HepG2 (cell line): ENCODE measurements around the gene SCARB2. TPM values are rescaled to one million over a fixed set of nuclear protein-coding genes. Genes with fewer than 3 reads are reported as not detected.

ENCODE experiments used
- CC2D1A ChIP-seq: sonication (generic); formaldehyde crosslinking; IDR thresholded peaks from 2 replicates; pipeline ENCODE4 v1.8.1; 2023; ENCODE audit warnings: mild to moderate bottlenecking, missing genetic modification reagents
- CEBPG ChIP-seq: IDR thresholded peaks from 2 replicates; pipeline ENCODE4 v1.6.1; 2016
- EED ChIP-seq: sonication (generic); formaldehyde crosslinking; IDR thresholded peaks from 2 replicates; pipeline ENCODE4 v1.5.0; 2020; ENCODE audit warnings: mild to moderate bottlenecking, missing genetic modification reagents
- ELF4 ChIP-seq: sonication (generic); formaldehyde crosslinking; IDR thresholded peaks from 2 replicates; pipeline ENCODE4 v1.5.0; 2020; ENCODE audit warnings: missing genetic modification reagents, mild to moderate bottlenecking, moderate library complexity, borderline replicate concordance
- KAT7 ChIP-seq: IDR thresholded peaks from 2 replicates; pipeline ENCODE4 v1.6.1; 2018; ENCODE audit warnings: borderline replicate concordance, missing compliant biosample characterization
- KIAA2018 ChIP-seq: sonication (generic); formaldehyde crosslinking; IDR thresholded peaks from 2 replicates; pipeline ENCODE4 v1.5.0; 2020; ENCODE audit warnings: mild to moderate bottlenecking, missing genetic modification reagents, borderline replicate concordance
- RAD21 ChIP-seq: fragments of 450-650 bp; formaldehyde crosslinking; IDR thresholded peaks from 2 replicates; pipeline ENCODE4 v1.5.0; 2020; ENCODE audit warnings: mild to moderate bottlenecking
- SIX1 ChIP-seq: sonication (generic); formaldehyde crosslinking; IDR thresholded peaks from 2 replicates; pipeline ENCODE4 v1.4.0; 2020; ENCODE audit warnings: missing genetic modification reagents, borderline replicate concordance
- THYN1 ChIP-seq: sonication (generic); formaldehyde crosslinking; IDR thresholded peaks from 2 replicates; pipeline ENCODE4 v1.8.1; 2023; ENCODE audit warnings: low read depth, mild to moderate bottlenecking, moderate library complexity, missing genetic modification reagents, borderline replicate concordance
- ZBTB37 ChIP-seq: sonication (generic); formaldehyde crosslinking; IDR thresholded peaks from 2 replicates; pipeline ENCODE4 v1.4.0; 2020; ENCODE audit warnings: mild to moderate bottlenecking, missing genetic modification reagents
- ZFP41 ChIP-seq: sonication (generic); formaldehyde crosslinking; IDR thresholded peaks from 2 replicates; pipeline ENCODE4 v1.4.0; 2020; ENCODE audit warnings: mild to moderate bottlenecking, missing genetic modification reagents, borderline replicate concordance
- ZNF510 ChIP-seq: sonication (generic); formaldehyde crosslinking; IDR thresholded peaks from 2 replicates; pipeline ENCODE4 v1.4.0; 2020; ENCODE audit warnings: low read depth, mild to moderate bottlenecking, missing genetic modification reagents
- ZNF660 ChIP-seq: sonication (generic); formaldehyde crosslinking; IDR thresholded peaks from 2 replicates; pipeline ENCODE4 v1.5.1; 2020; ENCODE audit warnings: mild to moderate bottlenecking, low read depth, missing genetic modification reagents, borderline replicate concordance
- ZNF747 ChIP-seq: sonication (generic); formaldehyde crosslinking; IDR thresholded peaks from 2 replicates; pipeline ENCODE4 v1.8.1; 2023; ENCODE audit warnings: missing genetic modification reagents, mild to moderate bottlenecking, borderline replicate concordance
- ZNF780A ChIP-seq: sonication (generic); formaldehyde crosslinking; IDR thresholded peaks from 2 replicates; pipeline ENCODE4 v1.8.0; 2022; ENCODE audit warnings: mild to moderate bottlenecking, missing genetic modification reagents, moderate library complexity
- polyA plus RNA-seq, 8 experiments: library from polyadenylated mRNA; depleted of rRNA in 3 of 8; stranded (reverse) in 7 of 8; unstranded in 1 of 8; fragments of >200 nt; fragmentation: Illumina TruSeq in 4 of 8; extraction: Trizol in 4 of 8; gene quantifications; 2 replicates each; pipeline versions ENCODE4 v1.2.1 to v1.2.3, GENCODE V29; 2011 to 2016; ENCODE audit warnings: low read depth in 4 of 8, missing spikeins in 1 of 8, mixed read lengths in 1 of 8; ENCODE audit not compliant: insufficient read depth in 1 of 8
- total RNA-seq, 5 experiments: library from RNA; depleted of rRNA; stranded (reverse); fragments of >200 nt; fragmentation: Illumina TruSeq; extraction: Trizol; gene quantifications; 2 replicates each; pipeline ENCODE4 v1.2.3, GENCODE V29; 2016; ENCODE audit warnings: low read depth in 1 of 5

SCARB2 gene
- total and polyA plus RNA-seq, 2 of the 13 experiments (the other 11 are each of a cell fraction or from before 2014, with no cell fraction given), result 40.6 to 43.4 TPM

GRCh38 chr4:76179398-76180318 is 34.0 kb downstream of the SCARB2 start (continued):
- TF ChIP-seq KIAA2018 (CRISPR knock-in tag) (no peak), ZNF780A (CRISPR knock-in tag) (no peak), SIX1 (no peak), THYN1 (CRISPR knock-in tag) (no peak), ZFP41 (CRISPR knock-in tag) (no peak), RAD21 (CRISPR knock-in tag) (peak; percentile 84), ZBTB37 (CRISPR knock-in tag) (no peak), ZNF510 (CRISPR knock-in tag) (no peak), CC2D1A (CRISPR knock-in tag) (no peak), ELF4 (no peak), ZNF660 (CRISPR knock-in tag) (no peak), CEBPG (CRISPR knock-in tag) (no peak), KAT7 (CRISPR knock-in tag) (no peak), EED (CRISPR knock-in tag) (no peak), ZNF747 (CRISPR knock-in tag) (no peak)
